ENCODE results near the gene MASTL. TPM values are rescaled to one million over a fixed set of nuclear protein-coding genes. Genes with fewer than 3 reads are reported as not detected.

Gene MASTL
- total RNA-seq, 1 experiment from 2014 or later = 12.3 TPM

DNA sequence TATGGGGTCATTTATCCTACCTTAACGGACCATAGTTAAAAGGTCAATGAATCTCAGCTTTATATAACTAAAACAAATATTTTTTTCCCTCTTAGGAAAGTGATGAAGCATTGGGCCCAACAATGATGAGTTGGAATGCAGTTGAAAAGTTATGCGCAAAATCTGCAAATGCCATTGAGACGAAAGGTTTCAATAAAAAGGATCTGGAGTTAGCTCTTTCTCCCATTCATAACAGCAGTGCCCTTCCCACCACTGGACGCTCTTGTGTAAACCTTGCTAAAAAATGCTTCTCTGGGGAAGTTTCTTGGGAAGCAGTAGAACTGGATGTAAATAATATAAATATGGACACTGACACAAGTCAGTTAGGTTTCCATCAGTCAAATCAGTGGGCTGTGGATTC lies 14.7 kb downstream of the MASTL start:
- ATAC-seq (no peak), DNase-seq (ENCODE audit: low read depth, low spot score) (no peak)
- Histone ChIP-seq H3K27ac (ENCODE audit: low read length) (no peak overlapping the region), H3K36me3 (ENCODE audit: control insufficient read depth, insufficient read depth, low read length) (peaks cover 20% of the 10 kb centered on the region; the same call in 1 of the 2 replicates), H3K27me3 (ENCODE audit: control insufficient read depth, insufficient read depth, low read length) (no peaks in the 10 kb centered on the region), H3K4me1 (ENCODE audit: control insufficient read depth, insufficient read depth, low read length) (no peaks in the 10 kb centered on the region), H3K4me3 (ENCODE audit: low read depth in 2 of 2, low read length in 2 of 2) (no peak overlapping the region), H3K9me3 (ENCODE audit: control insufficient read depth, insufficient read depth, low read depth, low read length) (no peaks in the 10 kb centered on the region)
- intact Hi-C loops (cut with micrococcal nuclease; ENCODE audit: unreplicated experiment) (no loop called here), in situ Hi-C loops (cut with HindIII; ENCODE audit: low pct_unique_long_range_greater_than_20kb, low sequenced_read_pairs) (no loop called here)
- TSS peak; percentile 34 for BruUV-seq (replicated peaks)
- TF ChIP-seq, protein P1, sequence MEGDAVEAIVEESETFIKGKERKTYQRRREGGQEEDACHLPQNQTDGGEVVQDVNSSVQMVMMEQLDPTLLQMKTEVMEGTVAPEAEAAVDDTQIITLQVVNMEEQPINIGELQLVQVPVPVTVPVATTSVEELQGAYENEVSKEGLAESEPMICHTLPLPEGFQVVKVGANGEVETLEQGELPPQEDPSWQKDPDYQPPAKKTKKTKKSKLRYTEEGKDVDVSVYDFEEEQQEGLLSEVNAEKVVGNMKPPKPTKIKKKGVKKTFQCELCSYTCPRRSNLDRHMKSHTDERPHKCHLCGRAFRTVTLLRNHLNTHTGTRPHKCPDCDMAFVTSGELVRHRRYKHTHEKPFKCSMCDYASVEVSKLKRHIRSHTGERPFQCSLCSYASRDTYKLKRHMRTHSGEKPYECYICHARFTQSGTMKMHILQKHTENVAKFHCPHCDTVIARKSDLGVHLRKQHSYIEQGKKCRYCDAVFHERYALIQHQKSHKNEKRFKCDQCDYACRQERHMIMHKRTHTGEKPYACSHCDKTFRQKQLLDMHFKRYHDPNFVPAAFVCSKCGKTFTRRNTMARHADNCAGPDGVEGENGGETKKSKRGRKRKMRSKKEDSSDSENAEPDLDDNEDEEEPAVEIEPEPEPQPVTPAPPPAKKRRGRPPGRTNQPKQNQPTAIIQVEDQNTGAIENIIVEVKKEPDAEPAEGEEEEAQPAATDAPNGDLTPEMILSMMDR (IDR thresholded peaks at IDR 0.05) = no peak
- TF ChIP-seq SIN3A (IDR thresholded peaks at IDR 0.05; ENCODE audit: borderline replicate concordance, insufficient read depth, low read depth, low read length) (no peak), TCF7L2 (IDR thresholded peaks at IDR 0.05; ENCODE audit: low read depth, low read length) (no peak), POLR2AphosphoS5 (IDR thresholded peaks at IDR 0.05; ENCODE audit: low read depth, low read length) (no peak)
- TF ChIP-seq, protein P2, sequence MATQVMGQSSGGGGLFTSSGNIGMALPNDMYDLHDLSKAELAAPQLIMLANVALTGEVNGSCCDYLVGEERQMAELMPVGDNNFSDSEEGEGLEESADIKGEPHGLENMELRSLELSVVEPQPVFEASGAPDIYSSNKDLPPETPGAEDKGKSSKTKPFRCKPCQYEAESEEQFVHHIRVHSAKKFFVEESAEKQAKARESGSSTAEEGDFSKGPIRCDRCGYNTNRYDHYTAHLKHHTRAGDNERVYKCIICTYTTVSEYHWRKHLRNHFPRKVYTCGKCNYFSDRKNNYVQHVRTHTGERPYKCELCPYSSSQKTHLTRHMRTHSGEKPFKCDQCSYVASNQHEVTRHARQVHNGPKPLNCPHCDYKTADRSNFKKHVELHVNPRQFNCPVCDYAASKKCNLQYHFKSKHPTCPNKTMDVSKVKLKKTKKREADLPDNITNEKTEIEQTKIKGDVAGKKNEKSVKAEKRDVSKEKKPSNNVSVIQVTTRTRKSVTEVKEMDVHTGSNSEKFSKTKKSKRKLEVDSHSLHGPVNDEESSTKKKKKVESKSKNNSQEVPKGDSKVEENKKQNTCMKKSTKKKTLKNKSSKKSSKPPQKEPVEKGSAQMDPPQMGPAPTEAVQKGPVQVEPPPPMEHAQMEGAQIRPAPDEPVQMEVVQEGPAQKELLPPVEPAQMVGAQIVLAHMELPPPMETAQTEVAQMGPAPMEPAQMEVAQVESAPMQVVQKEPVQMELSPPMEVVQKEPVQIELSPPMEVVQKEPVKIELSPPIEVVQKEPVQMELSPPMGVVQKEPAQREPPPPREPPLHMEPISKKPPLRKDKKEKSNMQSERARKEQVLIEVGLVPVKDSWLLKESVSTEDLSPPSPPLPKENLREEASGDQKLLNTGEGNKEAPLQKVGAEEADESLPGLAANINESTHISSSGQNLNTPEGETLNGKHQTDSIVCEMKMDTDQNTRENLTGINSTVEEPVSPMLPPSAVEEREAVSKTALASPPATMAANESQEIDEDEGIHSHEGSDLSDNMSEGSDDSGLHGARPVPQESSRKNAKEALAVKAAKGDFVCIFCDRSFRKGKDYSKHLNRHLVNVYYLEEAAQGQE (IDR thresholded peaks at IDR 0.05; ENCODE audit: insufficient read depth in 1 of 2, low read depth in 2 of 2, low read length in 1 of 2) = no peak
- ChIA-PET POLR2A (interaction anchor here (0.7 kb wide), 1 partner anchor 102 kb away, joined by 3 read pairs; no protein-coding TSS in a partner anchor), CTCF (no interaction called here)

DNA sequence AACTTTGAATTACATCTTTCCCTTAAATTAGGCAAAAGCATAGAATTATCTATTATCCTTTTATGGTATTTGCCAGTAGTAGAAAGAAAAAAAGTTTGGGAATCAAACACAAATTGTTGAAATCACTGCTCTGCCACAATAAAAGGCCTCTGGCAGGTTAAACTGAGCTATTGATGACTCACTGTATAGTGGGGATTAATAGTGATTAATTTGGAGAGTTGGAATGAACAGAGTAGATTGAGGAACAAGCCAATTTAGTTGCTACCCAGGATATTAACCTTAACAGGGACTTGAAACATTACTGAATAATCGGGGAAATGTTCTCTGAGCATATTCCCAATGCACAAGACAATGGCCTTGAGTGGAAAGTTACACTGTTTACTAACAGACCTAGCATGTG lies 33.1 kb downstream of the MASTL start:
- no peaks in the 10 kb centered on the region for H3K36me3 ChIP-seq (ENCODE audit: control insufficient read depth, insufficient read depth, low read length)
- no peaks in the 10 kb centered on the region for H3K9me3 ChIP-seq (ENCODE audit: control insufficient read depth, insufficient read depth, low read depth, low read length)
- intact Hi-C loops (cut with micrococcal nuclease; ENCODE audit: unreplicated experiment) (no loop called here), in situ Hi-C loops (cut with HindIII; ENCODE audit: low pct_unique_long_range_greater_than_20kb, low sequenced_read_pairs) (no loop called here)
- ATAC-seq = no peak
- H3K27me3 ChIP-seq (ENCODE audit: control insufficient read depth, insufficient read depth, low read length) = no peaks in the 10 kb centered on the region
- TF ChIP-seq TCF7L2 (IDR thresholded peaks at IDR 0.05; ENCODE audit: low read depth, low read length) (no peak), SIN3A (IDR thresholded peaks at IDR 0.05; ENCODE audit: borderline replicate concordance, insufficient read depth, low read depth, low read length) (no peak), POLR2AphosphoS5 (IDR thresholded peaks at IDR 0.05; ENCODE audit: low read depth, low read length) (no peak)
- H3K27ac ChIP-seq (ENCODE audit: low read length) = no peak overlapping the region
- ChIA-PET POLR2A (interaction anchor here (0.7 kb wide), 1 partner anchor 186 kb away, joined by 4 read pairs; no protein-coding TSS in a partner anchor), CTCF (no interaction called here)
- no peak for DNase-seq (ENCODE audit: low read depth, low spot score)
- H3K4me3 ChIP-seq (ENCODE audit: low read depth in 2 of 2, low read length in 2 of 2) = no peak overlapping the region
- BruUV-seq (replicated peaks) = no TSS peak
- no peaks in the 10 kb centered on the region for H3K4me1 ChIP-seq (ENCODE audit: control insufficient read depth, insufficient read depth, low read length)

DNA sequence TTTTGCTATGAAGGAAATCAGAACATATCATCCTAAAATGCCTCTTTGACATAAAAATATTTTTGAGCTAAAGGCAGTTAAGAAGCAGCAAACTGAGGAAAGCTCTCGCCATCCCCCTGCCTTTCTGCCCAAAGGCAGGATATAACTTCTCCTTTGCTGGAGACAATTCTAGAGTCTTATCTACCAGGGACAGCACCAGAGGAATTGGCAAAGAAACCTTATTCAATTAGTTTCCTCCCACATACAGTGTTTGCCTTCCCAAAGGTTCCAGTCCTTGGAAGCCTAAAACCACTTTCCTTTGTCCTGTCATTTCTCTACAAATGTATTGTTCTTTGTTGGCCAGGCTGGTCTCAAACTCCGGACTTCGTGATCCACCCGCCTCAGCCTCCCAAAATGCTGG lies 33.7 kb downstream of the MASTL start:
- Histone ChIP-seq H3K27me3 (ENCODE audit: control insufficient read depth, insufficient read depth, low read length) (no peaks in the 10 kb centered on the region), H3K9me3 (ENCODE audit: control insufficient read depth, insufficient read depth, low read depth, low read length) (no peaks in the 10 kb centered on the region), H3K36me3 (ENCODE audit: control insufficient read depth, insufficient read depth, low read length) (no peaks in the 10 kb centered on the region), H3K27ac (ENCODE audit: low read length) (no peak overlapping the region), H3K4me3 (ENCODE audit: low read depth in 2 of 2, low read length in 2 of 2) (no peak overlapping the region), H3K4me1 (ENCODE audit: control insufficient read depth, insufficient read depth, low read length) (no peaks in the 10 kb centered on the region)
- ChIA-PET POLR2A (no interaction called here), CTCF (no interaction called here)
- no TSS peak for BruUV-seq (replicated peaks)
- TF ChIP-seq, protein P2 (IDR thresholded peaks at IDR 0.05; ENCODE audit: insufficient read depth in 1 of 2, low read depth in 2 of 2, low read length in 1 of 2) = 0 out of 4 replicates have a peak, but pooled peaks of 1 of the 2 experiments have one; percentile 16
- TF ChIP-seq, protein P1 (IDR thresholded peaks at IDR 0.05) = no peak
- in situ Hi-C loops (cut with HindIII; ENCODE audit: low pct_unique_long_range_greater_than_20kb, low sequenced_read_pairs) (no loop called here), intact Hi-C loops (cut with micrococcal nuclease; ENCODE audit: unreplicated experiment) (no loop called here)
- DNase-seq (ENCODE audit: low read depth, low spot score) = no peak
- no peak for ATAC-seq
